ENCODE measurements around the gene PPP1R13L. TPM values are rescaled to one million over a fixed set of nuclear protein-coding genes. Genes with fewer than 3 reads are reported as not detected.

Gene PPP1R13L
- total and polyA plus RNA-seq, 2 donors: 7.7 to 28.1 TPM

- no peak for DNase-seq (ENCODE audit: extremely low spot score)
- Histone ChIP-seq H3K4me3 (ENCODE audit: low read depth, low read length) (no peak overlapping the region), H3K27ac (ENCODE audit: low read depth) (no peak overlapping the region), H3K4me1 (ENCODE audit: insufficient read depth) (no peaks in the 10 kb centered on the region), H3K36me3 (ENCODE audit: insufficient read depth) (no peaks in the 10 kb centered on the region)
- WGBS: 93% methylated on average over 20 of the region's 20 CpGs
Measured at GRCh38 chr19:45356760-45357444, 48.0 kb downstream of the PPP1R13L start.

GRCh38 chr19:45355910-45356309 is 49.0 kb downstream of the PPP1R13L start:
- Histone ChIP-seq H3K4me1 (ENCODE audit: insufficient read depth) (no peaks in the 10 kb centered on the region), H3K36me3 (ENCODE audit: insufficient read depth) (no peaks in the 10 kb centered on the region), H3K27ac (ENCODE audit: low read depth) (no peak overlapping the region), H3K4me3 (ENCODE audit: low read depth, low read length) (no peak overlapping the region)
- 95% methylated on average over 9 of the region's 9 CpGs for WGBS
- DNase-seq (ENCODE audit: extremely low spot score): no peak

GRCh38 chr19:45355402-45355801 is 49.5 kb downstream of the PPP1R13L start:
- Histone ChIP-seq H3K4me3 (ENCODE audit: low read depth, low read length) (no peak overlapping the region), H3K27ac (ENCODE audit: low read depth) (no peak overlapping the region), H3K4me1 (ENCODE audit: insufficient read depth) (no peaks in the 10 kb centered on the region), H3K36me3 (ENCODE audit: insufficient read depth) (no peaks in the 10 kb centered on the region)
- no peak for DNase-seq (ENCODE audit: extremely low spot score)
- 98% methylated on average over 9 of the region's 9 CpGs for WGBS

- no peak overlapping the region for H3K27ac ChIP-seq (ENCODE audit: low read depth)
- no peak for DNase-seq (ENCODE audit: extremely low spot score)
- no peak overlapping the region for H3K4me3 ChIP-seq (ENCODE audit: low read depth, low read length)
- 93% methylated on average over 11 of the region's 11 CpGs for WGBS
- H3K4me1 ChIP-seq (ENCODE audit: insufficient read depth): no peaks in the 10 kb centered on the region
- no peaks in the 10 kb centered on the region for H3K36me3 ChIP-seq (ENCODE audit: insufficient read depth)
Measured at GRCh38 chr19:45354241-45354842, 50.5 kb downstream of the PPP1R13L start.

- H3K36me3 ChIP-seq (ENCODE audit: insufficient read depth): no peaks in the 10 kb centered on the region
- no peaks in the 10 kb centered on the region for H3K4me1 ChIP-seq (ENCODE audit: insufficient read depth)
- H3K27ac ChIP-seq (ENCODE audit: low read depth): no peak overlapping the region
- H3K4me3 ChIP-seq (ENCODE audit: low read depth, low read length): no peak overlapping the region
- DNase-seq (ENCODE audit: extremely low spot score): no peak
- 92% methylated on average over 20 of the region's 20 CpGs for WGBS
Measured at GRCh38 chr19:45352914-45353796, 51.7 kb downstream of the PPP1R13L start.

GRCh38 chr19:45352471-45352870 is 52.4 kb downstream of the PPP1R13L start:
- Histone ChIP-seq H3K4me1 (ENCODE audit: insufficient read depth) (no peaks in the 10 kb centered on the region), H3K27ac (ENCODE audit: low read depth) (no peak overlapping the region), H3K36me3 (ENCODE audit: insufficient read depth) (no peaks in the 10 kb centered on the region), H3K4me3 (ENCODE audit: low read depth, low read length) (no peak overlapping the region)
- 93% methylated on average over 20 of the region's 20 CpGs for WGBS
- no peak for DNase-seq (ENCODE audit: extremely low spot score)

GRCh38 chr19:45352062-45352461 is 52.8 kb downstream of the PPP1R13L start:
- 89% methylated on average over 15 of the region's 15 CpGs for WGBS
- no peaks in the 10 kb centered on the region for H3K4me1 ChIP-seq (ENCODE audit: insufficient read depth)
- no peaks in the 10 kb centered on the region for H3K36me3 ChIP-seq (ENCODE audit: insufficient read depth)
- no peak for DNase-seq (ENCODE audit: extremely low spot score)
- H3K27ac ChIP-seq (ENCODE audit: low read depth): no peak overlapping the region
- H3K4me3 ChIP-seq (ENCODE audit: low read depth, low read length): no peak overlapping the region

GRCh38 chr19:45351401-45351952 is 53.4 kb downstream of the PPP1R13L start:
- Histone ChIP-seq H3K4me1 (ENCODE audit: insufficient read depth) (no peaks in the 10 kb centered on the region), H3K27ac (ENCODE audit: low read depth) (no peak overlapping the region), H3K4me3 (ENCODE audit: low read depth, low read length) (no peak overlapping the region), H3K36me3 (ENCODE audit: insufficient read depth) (no peaks in the 10 kb centered on the region)
- WGBS: 69% methylated on average over 13 of the region's 13 CpGs
- no peak for DNase-seq (ENCODE audit: extremely low spot score)

GRCh38 chr19:45350477-45351058 is 54.3 kb downstream of the PPP1R13L start:
- no peak overlapping the region for H3K27ac ChIP-seq (ENCODE audit: low read depth)
- no peak overlapping the region for H3K4me3 ChIP-seq (ENCODE audit: low read depth, low read length)
- H3K36me3 ChIP-seq (ENCODE audit: insufficient read depth): no peaks in the 10 kb centered on the region
- WGBS: 86% methylated on average over 17 of the region's 17 CpGs
- no peak for DNase-seq (ENCODE audit: extremely low spot score)
- H3K4me1 ChIP-seq (ENCODE audit: insufficient read depth): no peaks in the 10 kb centered on the region

- Histone ChIP-seq H3K27ac (ENCODE audit: low read depth) (no peak overlapping the region), H3K36me3 (ENCODE audit: insufficient read depth) (no peaks in the 10 kb centered on the region), H3K4me3 (ENCODE audit: low read depth, low read length) (no peak overlapping the region), H3K4me1 (ENCODE audit: insufficient read depth) (no peaks in the 10 kb centered on the region)
- DNase-seq (ENCODE audit: extremely low spot score): no peak
- 86% methylated on average over 17 of the region's 17 CpGs for WGBS
Measured at GRCh38 chr19:45349430-45349941, 55.4 kb downstream of the PPP1R13L start.

GRCh38 chr19:45349126-45349415 is 55.8 kb downstream of the PPP1R13L start:
- H3K27ac ChIP-seq (ENCODE audit: low read depth): no peak overlapping the region
- H3K36me3 ChIP-seq (ENCODE audit: insufficient read depth): no peaks in the 10 kb centered on the region
- H3K4me3 ChIP-seq (ENCODE audit: low read depth, low read length): no peak overlapping the region
- DNase-seq (ENCODE audit: extremely low spot score): no peak
- WGBS: 46% methylated on average over 3 of the region's 3 CpGs
- no peaks in the 10 kb centered on the region for H3K4me1 ChIP-seq (ENCODE audit: insufficient read depth)

GRCh38 chr19:45348367-45349125 is 56.3 kb downstream of the PPP1R13L start:
- no peaks in the 10 kb centered on the region for H3K4me1 ChIP-seq (ENCODE audit: insufficient read depth)
- no peak overlapping the region for H3K27ac ChIP-seq (ENCODE audit: low read depth)
- 79% methylated on average over 23 of the region's 23 CpGs for WGBS
- H3K4me3 ChIP-seq (ENCODE audit: low read depth, low read length): no peak overlapping the region
- no peaks in the 10 kb centered on the region for H3K36me3 ChIP-seq (ENCODE audit: insufficient read depth)
- DNase-seq (ENCODE audit: extremely low spot score): no peak

All from urinary bladder (tissue), 4 donors.